Frontal cortex (tissue), 4 donors: ENCODE results near the gene SMAD3. TPM values are rescaled to one million over a fixed set of nuclear protein-coding genes. Genes with fewer than 3 reads are reported as not detected.

Experiments used
- DNase-seq, 2 donors: peaks; one replicate each; pipeline ENCODE4 v3.0.0; 2012; ENCODE audit warnings: low spot score in 2 of 2
- FAIRE-seq: peaks from 2 replicates; lab custom pipeline; 2012; peaks lifted over from hg19 to GRCh38; lab: Jason Lieb, UNC
- total RNA-seq: library from RNA; depleted of rRNA; stranded (reverse); fragments of >200 nt; gene quantifications from one replicate; pipeline ENCODE4 v1.2.3, GENCODE V29; 2014
- donor health status: control.
- donor health status: control.
- donor health status: control.

The SMAD3 gene
- total RNA-seq, 1 donor from 2014 or later: 2.0 TPM

DNA sequence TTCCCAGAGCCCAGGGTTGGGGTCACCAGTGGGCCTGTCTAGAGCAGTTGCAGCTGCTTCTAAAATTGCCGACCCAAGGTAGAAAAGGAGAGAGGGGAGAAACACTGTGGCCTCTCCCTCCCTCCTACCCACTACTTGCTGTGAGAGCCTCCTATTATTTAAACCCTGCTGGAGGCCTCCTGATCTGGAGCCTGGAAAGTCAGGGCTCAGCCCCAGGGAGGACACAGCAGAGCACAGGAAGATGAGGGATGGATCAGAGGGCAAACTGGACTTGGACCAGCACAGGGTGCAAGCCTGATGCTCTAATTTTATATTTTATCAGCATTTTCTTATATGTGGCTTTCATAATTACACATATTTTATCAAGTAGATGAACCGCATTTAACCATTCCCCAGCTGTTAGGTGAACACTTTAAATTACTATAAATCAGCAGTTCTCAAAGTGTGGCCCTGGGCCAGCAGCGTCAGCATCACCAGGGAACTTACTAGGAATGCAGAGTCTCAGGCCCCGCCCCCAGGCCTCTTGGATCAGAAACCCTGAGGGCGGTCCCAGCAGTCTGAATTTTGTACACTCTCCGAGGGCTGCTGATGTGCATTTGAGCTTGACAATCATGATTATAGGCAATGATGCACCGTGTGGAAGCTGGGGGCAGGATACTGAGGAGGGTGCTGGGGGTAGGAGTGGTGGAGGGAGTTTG lies 26.7 kb downstream of the SMAD3 start:
- FAIRE-seq (no peak), DNase-seq (no peak)

DNA sequence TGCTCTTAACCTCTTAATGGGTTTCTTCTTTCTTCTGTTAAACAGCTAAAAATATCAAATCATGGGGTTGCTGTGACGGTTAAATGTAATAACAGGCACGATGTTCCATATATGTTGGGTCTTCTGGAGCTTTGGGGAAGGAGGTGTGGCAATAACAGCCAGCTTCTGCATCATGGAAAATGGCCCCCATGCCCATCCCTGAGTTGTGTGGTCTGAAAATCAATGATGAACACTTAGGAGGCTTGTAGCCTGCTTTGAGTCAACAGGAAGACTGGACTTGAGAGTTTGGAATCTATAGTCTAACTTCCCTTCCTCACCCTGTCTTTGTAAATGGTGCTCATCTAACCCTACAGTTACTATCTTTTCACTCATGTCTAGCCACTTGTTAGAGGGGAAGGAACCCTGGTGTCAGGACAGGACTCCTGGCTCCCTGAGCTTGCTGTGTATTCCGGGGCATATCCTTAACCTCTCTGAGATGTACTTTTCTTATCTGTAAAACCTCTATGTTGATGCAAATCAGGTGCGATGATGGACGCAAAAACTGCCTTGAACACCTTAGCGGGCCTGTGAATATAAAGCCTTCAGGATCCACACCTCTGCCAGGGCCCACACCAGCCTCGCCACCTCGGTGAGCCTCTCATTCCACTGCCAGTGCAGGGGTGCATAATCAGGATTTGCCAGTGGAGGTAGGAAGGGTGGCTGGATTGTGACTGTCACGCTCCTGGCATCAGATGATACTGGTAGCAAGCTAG lies 27.5 kb downstream of the SMAD3 start:
- no peak for FAIRE-seq
- no peak for DNase-seq

DNA sequence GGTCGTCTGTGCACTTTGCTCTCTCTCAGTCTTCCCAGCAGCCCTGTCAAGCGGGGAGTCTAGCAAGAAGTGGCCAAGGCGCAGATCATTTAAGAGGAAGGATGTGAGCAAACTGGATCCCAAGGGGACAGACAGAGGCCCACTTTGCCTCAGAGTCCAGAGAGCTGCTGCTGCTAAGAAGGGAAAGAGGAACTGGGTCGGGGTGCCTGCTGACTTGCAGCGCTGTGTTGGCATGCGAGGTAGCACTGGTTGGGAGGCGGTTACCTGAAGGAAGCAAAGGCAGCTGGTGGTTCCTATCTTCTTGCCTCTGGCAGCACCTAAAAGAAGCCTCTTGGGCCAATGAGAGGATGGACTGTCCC lies 28.1 kb downstream of the SMAD3 start:
- no peak for FAIRE-seq
- no peak for DNase-seq

DNA sequence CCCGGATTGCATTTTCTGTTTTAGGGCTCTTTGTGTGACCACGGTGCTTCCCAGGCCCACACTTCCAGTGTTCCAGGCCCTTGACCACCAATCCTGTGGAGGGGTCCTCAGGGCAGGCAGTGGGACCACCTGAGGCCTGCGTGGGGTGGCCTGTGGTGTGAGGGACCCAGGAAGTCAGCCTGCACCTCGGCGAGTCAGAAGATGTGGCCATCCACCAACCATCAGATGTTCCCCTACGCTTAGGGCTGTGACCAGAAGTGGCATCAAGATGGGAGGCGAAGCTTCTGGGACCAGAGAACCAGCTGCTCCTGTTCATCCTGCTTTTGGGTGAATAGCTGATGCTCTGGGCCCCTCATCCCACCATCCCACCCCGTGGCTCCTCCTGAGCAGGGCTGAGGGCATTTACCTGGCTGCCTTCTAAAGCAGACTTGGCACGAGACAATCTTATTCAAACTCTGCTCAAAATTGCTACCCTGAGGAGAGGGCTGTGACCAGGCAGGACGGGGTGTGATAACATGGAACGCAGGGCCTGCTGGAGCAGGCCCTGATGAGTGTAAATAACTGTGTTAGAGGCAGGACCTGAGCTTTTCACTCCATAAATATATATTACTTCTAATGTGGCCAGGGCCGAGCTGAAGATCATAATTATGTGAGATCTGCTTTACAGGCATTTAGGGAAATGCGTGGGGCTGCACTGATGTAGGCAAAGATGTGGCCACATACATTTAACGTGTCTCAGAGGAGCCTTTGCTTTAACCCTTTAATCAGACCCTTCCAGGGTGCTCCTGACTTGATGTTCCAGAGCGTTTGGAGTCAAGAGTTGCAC lies 28.8 kb downstream of the SMAD3 start:
- FAIRE-seq (no peak), DNase-seq (no peak)

DNA sequence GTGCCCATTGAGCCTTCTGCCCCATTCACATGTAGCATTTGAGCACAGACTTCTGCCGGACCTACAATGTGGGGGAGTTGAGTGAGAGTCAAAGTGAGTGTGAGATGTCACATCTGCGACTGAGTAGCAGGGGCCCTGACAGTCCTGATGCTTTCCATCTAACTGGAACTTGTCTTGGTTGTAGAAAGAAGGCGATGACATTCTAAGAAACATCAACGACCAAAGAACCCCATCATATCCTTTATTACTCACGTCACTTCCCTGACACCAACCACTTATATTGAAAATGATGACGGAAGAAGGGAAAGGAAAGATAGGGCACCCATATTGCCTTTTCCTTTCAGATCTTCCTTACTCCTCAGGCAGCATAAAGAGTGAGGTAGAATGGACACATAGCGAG lies 30.5 kb downstream of the SMAD3 start:
- DNase-seq (no peak), FAIRE-seq (no peak)

DNA sequence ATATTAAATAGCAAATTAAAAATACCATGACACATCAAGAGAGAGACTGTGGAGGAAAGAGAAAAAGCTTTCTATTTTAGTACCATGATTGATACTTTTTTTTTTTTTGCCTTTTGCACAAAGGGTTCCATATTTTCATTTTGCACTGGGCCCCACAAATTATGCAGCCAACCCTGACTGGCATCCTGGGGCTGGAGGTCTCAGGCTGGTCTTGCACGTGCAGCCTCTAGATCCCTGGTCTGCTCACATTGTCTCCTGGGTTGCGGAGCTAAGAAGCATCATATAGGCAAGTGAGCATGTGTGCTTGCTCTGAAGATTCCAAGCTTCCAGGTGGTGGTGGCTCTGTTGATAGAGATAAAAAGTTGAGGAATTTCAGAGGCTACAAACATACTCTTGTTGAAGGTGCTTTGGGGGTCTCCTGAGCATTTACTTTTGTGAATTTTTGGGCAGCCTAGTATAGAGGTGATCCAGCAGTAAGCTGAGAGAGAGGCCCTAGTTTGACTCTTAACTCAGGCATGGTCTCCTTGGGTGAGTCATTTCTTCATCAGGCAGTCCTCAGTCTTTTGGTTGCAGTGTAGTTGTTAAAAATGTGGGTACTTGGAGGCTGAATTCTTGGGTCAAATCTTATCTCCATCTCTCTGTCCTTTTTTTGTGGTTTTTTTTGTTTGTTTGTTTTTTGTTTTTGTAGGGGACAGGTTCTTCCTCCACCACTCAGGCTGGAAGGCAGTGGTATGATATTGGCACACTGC lies 31.3 kb downstream of the SMAD3 start:
- DNase-seq (no peak), FAIRE-seq (no peak)

DNA sequence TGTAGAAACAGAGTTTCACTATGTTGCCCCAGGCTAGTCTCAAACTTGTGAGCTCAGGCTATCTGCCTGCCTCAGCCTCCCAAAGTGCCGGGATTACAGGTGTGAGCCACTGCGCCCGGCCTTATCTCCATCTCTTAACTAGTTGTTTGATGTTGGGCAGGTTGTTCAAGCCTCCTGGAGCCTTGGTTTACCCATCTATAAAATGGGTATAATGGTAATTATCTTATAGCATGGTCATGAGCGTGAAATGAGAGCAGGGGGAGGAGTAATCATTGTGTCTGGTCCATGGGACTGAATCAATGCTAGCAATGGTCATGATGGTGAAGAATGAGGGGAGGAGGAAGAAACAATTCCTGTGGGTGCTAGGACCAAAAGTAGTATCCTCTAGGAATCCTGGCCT lies 32.0 kb downstream of the SMAD3 start:
- DNase-seq (no peak), FAIRE-seq (no peak)

DNA sequence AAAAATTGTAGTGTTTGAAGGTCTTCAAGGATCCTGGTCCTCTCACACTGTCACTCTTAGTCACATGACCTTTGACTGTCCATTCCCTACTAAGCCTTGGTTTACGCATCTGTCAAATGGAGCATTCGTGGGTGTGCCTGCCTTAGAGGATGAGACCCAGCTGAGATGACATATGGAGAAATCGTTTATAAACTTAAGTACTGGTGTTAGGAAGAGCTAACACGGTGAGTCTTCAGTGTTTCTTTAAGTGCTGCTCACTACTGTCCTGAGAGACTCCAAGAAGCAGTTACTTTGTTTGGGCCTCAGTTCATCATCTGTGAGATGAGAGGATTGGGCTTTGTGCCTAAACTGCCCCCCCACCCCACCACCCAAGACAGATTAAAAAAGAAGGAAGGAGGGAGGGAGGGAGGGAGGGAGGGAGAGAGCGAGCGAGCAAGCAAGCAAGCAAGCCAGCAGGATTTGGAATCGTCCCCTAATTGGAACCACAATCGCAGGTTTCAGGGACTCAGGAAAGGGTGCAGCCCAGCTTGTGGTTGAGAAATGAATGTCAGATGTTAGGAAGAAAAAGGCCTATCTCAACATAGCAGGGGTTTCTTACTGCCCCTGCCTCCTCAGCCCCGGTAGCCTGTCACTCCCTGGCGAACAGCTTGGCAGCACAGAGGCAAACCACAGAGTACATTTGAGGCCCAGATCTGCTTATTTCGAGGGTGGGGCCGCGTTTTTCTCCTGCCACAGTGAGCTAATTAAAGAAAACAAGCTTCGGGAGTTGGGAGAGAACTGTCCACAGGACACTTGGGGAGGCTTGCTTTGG lies 32.7 kb downstream of the SMAD3 start:
- DNase-seq (no peak), FAIRE-seq (no peak)

DNA sequence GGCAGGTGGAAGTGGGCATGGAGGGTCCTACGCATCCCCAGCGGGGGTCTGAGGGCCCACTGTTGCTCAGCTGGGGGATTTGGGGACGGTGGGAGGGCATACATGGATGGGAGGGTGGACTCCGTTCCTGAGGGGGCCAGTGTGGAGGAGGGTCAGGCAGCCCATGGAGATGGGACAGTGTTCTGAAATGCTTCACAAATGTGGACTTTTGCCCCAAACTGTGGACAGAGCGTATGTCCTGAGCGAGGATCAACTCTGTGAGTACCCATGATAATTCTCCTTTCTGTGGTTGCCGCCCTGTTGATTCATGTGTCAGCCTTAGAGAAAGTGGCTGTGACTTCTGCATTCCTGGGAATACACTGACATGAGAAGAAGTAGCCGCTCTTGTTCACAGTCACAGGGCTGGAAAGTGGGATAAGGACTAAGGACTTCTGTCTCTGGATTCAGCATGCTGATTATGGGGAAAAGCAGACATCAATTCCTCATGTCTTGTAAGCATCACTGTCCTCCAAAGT lies 33.4 kb downstream of the SMAD3 start:
- FAIRE-seq: no peak
- no peak for DNase-seq

DNA sequence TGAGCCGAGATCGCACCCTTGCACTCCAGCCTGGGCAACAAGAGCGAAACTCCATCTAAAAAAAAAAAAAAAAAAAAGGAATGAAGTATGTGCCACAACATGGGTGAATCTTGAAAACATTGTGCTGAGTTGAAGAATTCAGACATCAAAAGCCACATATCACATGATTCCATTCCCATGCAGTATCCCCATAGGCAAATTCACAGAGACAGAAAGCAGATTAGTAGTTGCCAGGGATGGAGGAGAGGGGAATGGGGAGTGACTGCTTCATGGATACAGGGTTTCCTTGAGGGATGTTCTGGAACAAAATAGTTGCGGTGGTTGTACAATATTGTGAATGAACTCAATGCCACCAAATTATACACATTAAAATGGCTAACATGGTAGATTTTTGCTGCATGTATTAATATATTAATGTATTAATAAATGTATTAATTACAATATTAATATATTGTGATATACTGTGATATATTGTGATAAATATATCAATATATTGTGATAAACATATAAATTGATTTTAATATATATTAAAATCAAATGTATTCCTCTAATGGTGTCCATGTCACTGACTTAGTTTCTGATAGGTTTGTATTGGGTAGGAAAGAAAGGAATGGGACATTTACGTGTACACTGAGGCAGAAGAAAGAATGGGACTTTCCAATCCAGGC lies 34.9 kb downstream of the SMAD3 start:
- no peak for DNase-seq
- no peak for FAIRE-seq

DNA sequence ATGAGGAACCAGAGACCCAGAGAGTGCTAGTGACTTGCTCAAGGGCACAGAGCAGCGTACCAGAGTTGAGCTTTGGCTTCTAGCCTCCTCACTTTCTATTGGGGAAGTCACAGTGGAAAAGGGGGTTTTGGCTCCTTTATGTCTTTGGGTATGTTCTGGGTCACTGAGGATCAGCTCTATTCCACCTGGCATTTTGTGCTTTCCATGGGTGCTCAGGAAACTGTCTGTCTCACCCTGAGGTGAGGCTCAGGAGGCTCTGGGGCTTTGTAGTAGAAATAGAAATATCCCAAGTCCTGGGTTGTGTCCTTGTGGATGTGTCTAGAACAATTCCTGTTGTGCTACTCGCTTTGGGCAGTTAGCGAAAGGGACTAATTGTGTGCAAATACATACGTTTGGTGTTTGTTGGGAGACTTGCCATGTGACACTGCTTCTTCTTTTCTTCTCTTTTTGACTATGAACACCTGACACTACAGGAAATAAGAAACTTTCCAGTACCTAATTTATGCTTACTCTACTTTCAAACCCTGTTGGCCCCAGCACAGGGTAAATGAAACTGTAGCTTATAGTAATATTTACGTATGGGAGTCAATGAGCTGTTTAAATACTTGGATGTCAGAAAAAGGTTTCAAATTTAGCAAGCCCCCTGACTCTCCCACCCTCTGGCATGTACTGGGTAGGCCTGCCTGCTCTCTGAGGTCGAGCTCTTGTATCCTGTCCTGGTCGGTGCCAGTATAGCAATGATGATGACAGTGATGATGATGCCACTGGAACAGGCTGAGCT lies 35.6 kb downstream of the SMAD3 start:
- no peak for DNase-seq
- no peak for FAIRE-seq

DNA sequence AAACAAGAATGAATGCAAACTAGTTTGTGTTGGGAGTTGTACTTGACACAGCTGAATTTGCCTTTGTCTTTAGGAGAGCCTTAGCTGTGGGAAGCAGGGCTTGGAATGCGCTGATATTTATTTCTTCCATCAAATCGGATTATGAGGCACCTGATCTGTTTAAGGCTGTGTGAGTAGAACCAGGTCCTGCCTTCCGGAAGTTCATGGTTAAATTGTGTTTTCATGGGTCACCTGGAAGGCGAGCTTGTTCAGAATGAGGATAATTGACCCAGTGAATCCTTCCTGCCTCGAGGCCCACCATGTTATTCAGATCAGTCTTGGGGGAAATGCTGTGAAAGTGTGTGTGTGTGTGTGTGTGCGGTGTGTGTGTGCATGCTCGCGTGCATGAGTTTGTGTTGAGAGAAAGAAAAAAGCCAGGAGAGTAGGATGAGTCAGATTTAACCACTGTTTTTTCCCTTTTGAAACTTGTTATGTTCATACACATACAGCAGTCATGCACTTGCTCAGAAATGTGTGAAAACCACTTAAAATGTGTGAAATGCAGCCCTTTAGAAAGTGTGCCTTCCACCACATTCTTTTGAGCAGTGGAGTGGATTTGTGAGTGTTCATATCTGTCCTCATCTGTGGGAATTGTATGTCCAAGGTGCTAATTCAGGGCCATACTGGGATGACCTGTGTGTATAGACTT lies 36.7 kb downstream of the SMAD3 start:
- FAIRE-seq (no peak), DNase-seq (no peak)

DNA sequence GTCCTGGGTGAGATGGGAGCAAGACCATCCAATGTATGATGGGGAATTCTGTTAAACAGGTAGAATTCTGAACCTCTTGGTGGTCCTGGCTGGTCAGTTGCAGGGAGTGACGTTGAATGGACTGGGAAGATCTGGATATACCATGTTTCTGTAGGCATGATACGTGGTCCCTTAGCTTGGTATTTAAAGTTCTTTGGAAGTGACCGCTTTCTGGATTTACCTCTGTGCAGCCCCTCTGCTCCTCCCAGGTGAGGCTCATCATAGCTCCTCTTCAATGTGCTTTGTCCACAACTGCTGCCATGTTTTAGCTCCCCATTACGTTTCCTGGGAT lies 37.2 kb downstream of the SMAD3 start:
- DNase-seq (no peak), FAIRE-seq (no peak)

DNA sequence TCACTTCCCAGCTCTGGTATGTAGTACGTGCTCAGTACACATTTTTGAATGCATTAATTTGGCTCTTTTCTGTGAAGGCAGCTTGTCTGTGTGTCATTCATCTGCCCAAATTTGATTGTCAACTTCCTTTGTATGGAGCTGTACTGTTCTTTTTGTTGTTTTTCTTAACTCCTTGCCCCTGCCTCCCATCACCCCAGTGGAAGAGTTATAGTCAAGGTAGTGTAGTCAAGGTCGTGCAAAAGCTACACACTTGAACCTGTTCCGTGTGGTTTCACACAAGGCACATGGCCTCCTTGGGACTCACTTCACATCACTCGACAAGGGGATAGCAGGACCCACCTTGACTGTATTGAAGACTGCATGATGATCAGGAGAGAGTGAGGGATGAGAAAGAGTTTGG lies 37.6 kb downstream of the SMAD3 start:
- no peak for FAIRE-seq
- DNase-seq: no peak

DNA sequence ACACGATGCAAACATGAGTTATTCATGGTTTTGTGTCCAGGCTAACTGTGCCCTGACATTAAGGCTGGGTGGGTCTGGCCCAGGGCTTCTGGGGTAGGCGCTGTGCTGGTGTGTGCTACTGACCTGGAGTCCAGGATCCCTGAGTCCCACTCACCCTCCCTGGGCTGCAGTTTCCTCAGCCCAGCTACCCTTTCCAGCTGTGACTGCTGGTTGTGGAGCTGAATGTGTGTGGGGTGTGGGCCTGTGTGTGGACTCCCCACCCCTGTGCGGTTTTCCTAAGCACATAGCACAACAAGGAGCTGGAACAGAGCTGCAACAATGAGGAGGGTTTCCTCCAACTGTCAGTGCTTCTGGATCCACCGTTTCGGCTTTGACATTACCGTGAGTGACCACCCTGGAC lies 38.0 kb downstream of the SMAD3 start:
- no peak for FAIRE-seq
- DNase-seq: no peak

DNA sequence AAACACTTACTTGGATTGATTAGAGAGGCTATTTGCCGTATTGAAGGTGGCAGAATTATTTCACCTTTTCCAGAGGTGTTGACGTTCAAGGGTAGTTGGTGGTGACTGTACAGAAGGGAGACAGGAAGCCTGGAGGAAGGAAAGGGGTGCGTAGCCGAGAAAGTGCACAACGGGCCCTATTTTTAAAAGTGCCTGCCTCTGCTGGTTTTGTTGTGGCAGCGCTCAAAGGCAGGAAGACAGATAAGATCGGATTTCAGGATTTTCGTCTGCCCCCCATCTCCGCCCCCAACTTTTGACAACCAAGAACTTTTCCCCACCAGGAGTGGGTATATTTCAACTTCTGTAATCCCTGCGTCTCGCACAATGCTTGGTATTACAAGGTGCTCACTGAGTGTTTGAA lies 38.5 kb downstream of the SMAD3 start:
- FAIRE-seq: no peak
- DNase-seq: no peak

DNA sequence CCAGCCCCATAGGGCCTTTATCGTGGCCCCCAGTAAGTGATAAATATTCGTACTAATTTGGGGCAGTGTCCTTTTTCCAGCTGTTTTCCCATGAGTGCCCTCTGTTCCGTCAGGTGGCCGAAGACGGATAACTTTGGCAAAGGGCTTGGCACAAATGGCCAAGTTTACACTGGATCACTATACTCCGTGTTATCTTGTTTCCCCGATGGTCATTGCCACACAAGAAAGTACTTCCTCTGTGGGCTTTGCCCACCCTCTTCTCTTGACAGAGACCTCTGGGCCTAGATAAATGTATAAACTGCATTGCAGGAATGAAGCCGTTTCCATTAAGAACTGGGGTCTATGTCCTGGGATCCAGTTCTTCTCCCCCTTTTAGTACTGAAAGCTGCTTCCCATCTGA lies 39.1 kb downstream of the SMAD3 start:
- FAIRE-seq: no peak
- no peak for DNase-seq
